Ishikawa (cell line): ENCODE measurements around the gene SCNM1.

ENCODE experiments used
- CEBPB ChIP-seq: IDR thresholded peaks from 2 replicates; pipeline ENCODE4 v1.6.1; 2012
- CREB1 ChIP-seq: IDR thresholded peaks from 2 replicates; pipeline ENCODE4 v1.6.1; 2012; ENCODE audit warnings: low read depth
- EGR1 ChIP-seq: IDR thresholded peaks from 2 replicates; pipeline ENCODE4 v1.6.1; 2012
- EP300 ChIP-seq: IDR thresholded peaks from 2 replicates; pipeline ENCODE4 v1.6.1; 2012; ENCODE audit warnings: borderline replicate concordance
- FOXM1 ChIP-seq: IDR thresholded peaks from 2 replicates; pipeline ENCODE4 v1.6.1; 2012; ENCODE audit warnings: low read depth, borderline replicate concordance
- NFIC ChIP-seq: IDR thresholded peaks from 2 replicates; pipeline ENCODE4 v1.6.1; 2012
- RAD21 ChIP-seq: IDR thresholded peaks from 2 replicates; pipeline ENCODE4 v1.6.1; 2012; ENCODE audit warnings: low read depth
- TAF1 ChIP-seq: IDR thresholded peaks from 2 replicates; pipeline ENCODE4 v1.6.1; 2012; ENCODE audit warnings: low read depth, mild to moderate bottlenecking
- TCF12 ChIP-seq: IDR thresholded peaks from 2 replicates; pipeline ENCODE4 v1.6.1; 2012; ENCODE audit warnings: low read depth
- TEAD4 ChIP-seq: IDR thresholded peaks from 2 replicates; pipeline ENCODE4 v1.6.1; 2012
- YY1 ChIP-seq: IDR thresholded peaks from 2 replicates; pipeline ENCODE4 v1.6.1; 2012; ENCODE audit warnings: low read depth
- ZBTB7A ChIP-seq: IDR thresholded peaks from 2 replicates; pipeline ENCODE4 v1.6.1; 2012; ENCODE audit warnings: low read depth
- TF ChIP-seq, protein P1 (sequence below): IDR thresholded peaks from 2 replicates; pipeline ENCODE4 v1.6.1; 2012
- TF ChIP-seq, protein P2 (sequence below): IDR thresholded peaks from 2 replicates; pipeline ENCODE4 v1.6.1; 2012
- TF ChIP-seq, protein P3 (sequence below): IDR thresholded peaks from 2 replicates; pipeline ENCODE4 v1.6.1; 2012; ENCODE audit warnings: low read depth, mild to moderate bottlenecking

SCNM1 gene

DNA sequence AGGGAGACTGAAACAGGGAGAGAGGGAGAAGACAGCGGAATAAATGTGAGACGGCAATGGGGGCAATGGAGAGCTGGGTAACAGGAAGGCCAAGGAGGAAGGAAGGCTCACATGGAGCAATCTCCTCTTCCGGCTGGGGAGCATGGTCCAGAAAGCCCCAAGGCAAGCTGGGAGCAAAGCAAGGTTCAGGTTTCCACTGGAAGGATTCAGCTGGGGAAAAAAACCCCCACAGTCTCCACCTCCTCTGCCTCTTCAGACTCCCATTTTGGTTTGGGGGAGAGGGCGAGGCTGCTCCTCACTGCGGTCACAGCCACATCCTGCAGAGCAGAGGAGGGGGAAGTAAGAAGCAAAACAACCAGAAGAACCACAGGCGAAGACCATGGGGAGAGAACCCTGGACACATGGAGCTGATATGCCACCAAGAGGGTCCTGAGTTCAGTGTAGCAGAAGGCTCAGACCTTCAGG, 8.8 kb upstream of the SCNM1 start:
- TF ChIP-seq YY1 (no peak), RAD21 (no peak)
- TF ChIP-seq, protein P1, sequence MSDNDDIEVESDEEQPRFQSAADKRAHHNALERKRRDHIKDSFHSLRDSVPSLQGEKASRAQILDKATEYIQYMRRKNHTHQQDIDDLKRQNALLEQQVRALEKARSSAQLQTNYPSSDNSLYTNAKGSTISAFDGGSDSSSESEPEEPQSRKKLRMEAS = no peak

DNA sequence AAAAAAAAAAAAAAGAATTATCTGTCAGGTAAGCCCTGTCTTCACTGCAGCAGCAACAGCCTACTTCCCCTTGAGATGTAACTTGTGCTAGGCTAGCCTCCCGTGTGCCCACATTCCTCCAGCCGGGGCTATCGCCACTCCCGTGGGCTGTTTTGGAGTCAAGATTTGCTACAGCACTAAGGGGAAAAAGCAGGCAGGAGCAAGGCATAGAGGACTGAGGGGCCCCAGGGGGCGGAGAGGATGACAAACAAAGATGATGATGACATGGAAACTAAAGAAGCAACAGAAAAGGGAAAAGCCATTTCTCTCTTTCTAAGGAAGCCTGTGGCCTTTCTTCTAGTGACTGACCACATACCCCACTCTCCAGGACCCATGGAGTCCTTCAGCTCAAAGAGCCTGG, 7.6 kb upstream of the SCNM1 start:
- TF ChIP-seq ZBTB7A (no peak), CEBPB (no peak), TEAD4 (no peak), TCF12 (no peak), FOXM1 (no peak), EGR1 (no peak), RAD21 (no peak), TAF1 (no peak)
- TF ChIP-seq, protein P2, sequence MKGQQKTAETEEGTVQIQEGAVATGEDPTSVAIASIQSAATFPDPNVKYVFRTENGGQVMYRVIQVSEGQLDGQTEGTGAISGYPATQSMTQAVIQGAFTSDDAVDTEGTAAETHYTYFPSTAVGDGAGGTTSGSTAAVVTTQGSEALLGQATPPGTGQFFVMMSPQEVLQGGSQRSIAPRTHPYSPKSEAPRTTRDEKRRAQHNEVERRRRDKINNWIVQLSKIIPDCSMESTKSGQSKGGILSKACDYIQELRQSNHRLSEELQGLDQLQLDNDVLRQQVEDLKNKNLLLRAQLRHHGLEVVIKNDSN = no peak
- TF ChIP-seq, protein P3, sequence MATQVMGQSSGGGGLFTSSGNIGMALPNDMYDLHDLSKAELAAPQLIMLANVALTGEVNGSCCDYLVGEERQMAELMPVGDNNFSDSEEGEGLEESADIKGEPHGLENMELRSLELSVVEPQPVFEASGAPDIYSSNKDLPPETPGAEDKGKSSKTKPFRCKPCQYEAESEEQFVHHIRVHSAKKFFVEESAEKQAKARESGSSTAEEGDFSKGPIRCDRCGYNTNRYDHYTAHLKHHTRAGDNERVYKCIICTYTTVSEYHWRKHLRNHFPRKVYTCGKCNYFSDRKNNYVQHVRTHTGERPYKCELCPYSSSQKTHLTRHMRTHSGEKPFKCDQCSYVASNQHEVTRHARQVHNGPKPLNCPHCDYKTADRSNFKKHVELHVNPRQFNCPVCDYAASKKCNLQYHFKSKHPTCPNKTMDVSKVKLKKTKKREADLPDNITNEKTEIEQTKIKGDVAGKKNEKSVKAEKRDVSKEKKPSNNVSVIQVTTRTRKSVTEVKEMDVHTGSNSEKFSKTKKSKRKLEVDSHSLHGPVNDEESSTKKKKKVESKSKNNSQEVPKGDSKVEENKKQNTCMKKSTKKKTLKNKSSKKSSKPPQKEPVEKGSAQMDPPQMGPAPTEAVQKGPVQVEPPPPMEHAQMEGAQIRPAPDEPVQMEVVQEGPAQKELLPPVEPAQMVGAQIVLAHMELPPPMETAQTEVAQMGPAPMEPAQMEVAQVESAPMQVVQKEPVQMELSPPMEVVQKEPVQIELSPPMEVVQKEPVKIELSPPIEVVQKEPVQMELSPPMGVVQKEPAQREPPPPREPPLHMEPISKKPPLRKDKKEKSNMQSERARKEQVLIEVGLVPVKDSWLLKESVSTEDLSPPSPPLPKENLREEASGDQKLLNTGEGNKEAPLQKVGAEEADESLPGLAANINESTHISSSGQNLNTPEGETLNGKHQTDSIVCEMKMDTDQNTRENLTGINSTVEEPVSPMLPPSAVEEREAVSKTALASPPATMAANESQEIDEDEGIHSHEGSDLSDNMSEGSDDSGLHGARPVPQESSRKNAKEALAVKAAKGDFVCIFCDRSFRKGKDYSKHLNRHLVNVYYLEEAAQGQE = no peak

DNA sequence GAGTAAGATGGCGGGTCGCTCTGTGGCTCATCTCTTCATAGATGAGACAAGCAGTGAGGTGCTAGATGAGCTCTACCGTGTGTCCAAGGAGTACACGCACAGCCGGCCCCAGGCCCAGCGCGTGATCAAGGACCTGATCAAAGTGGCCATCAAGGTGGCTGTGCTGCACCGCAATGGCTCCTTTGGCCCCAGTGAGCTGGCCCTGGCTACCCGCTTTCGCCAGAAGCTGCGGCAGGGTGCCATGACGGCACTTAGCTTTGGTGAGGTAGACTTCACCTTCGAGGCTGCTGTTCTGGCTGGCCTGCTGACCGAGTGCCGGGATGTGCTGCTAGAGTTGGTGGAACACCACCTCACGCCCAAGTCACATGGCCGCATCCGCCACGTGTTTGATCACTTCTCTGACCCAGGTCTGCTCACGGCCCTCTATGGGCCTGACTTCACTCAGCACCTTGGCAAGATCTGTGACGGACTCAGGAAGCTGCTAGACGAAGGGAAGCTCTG, 7.1 kb upstream of the SCNM1 start:
- TF ChIP-seq NFIC (no peak), RAD21 (no peak), YY1 (no peak), EGR1 (no peak), ZBTB7A (no peak), CREB1 (no peak), TEAD4 (no peak), EP300 (no peak), FOXM1 (no peak)
- TF ChIP-seq, protein P1 = no peak
- TF ChIP-seq, protein P3 = no peak

DNA sequence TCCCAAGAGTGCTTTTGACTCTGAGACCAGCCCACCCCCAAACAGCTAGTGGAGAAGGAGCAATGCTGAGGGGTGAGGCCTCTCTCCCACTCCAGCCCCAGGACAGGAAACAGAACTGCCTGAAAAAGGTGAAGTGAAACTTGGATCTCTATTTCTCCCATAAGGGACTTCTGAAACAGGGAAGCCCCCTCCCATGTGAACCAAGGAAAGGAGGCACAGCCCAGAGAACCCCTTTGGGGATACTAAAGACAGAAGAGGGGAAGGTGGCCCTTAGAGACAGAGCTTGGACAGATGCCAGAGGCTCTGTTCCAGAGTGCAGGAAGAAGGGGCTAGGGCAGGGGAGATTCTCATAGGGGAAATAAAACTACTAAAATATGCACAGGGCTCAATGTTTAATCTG, 6.6 kb upstream of the SCNM1 start:
- TF ChIP-seq, protein P2 = no peak
- no peak for TF ChIP-seq TAF1
- no peak for TF ChIP-seq TCF12
- no peak for TF ChIP-seq YY1
- TF ChIP-seq, protein P1 = no peak
- TF ChIP-seq CEBPB = no peak
- no peak for TF ChIP-seq TEAD4
- TF ChIP-seq FOXM1 = no peak
- no peak for TF ChIP-seq ZBTB7A
- no peak for TF ChIP-seq EP300
- TF ChIP-seq, protein P3 = no peak
- TF ChIP-seq EGR1 = no peak
- no peak for TF ChIP-seq NFIC
- no peak for TF ChIP-seq CREB1
- no peak for TF ChIP-seq RAD21
